HG02840 (cell line): ENCODE results near the gene PANK1.

Source experiments
- ATAC-seq: cut with Tn5 transposase; IDR thresholded peaks from one replicate; pipeline ENCODE4 v1.9.1; 2021; ENCODE audit warnings: mild to moderate bottlenecking, moderate library complexity, moderate number of reproducible peaks; ENCODE audit not compliant: unreplicated experiment, low FRiP score

The PANK1 gene

GRCh38 chr10:89540420-89540949, 104.6 kb downstream of the PANK1 start:
- ATAC-seq: no peak

GRCh38 chr10:89537364-89537763, 107.7 kb downstream of the PANK1 start:
- no peak for ATAC-seq

GRCh38 chr10:89536013-89536354, 109.1 kb downstream of the PANK1 start:
- no peak for ATAC-seq

GRCh38 chr10:89535171-89536012, 109.7 kb downstream of the PANK1 start, which contains the start of gene SLC16A12:
Gene SLC16A12 (minus strand): TSS chr10:89535594. CDS start chr10:89462578, 73,016 bp downstream.
- no peak for ATAC-seq

- ATAC-seq: no peak
Observed at GRCh38 chr10:89534826-89535166, 110.2 kb downstream of the PANK1 start.
